C4-2B (cell line): ENCODE data around the gene KRT10.

ENCODE experiments used
- H3K27ac ChIP-seq: fragments of 450-650 bp; 2 replicates; pipeline ENCODE4 v1.5.1; 2017
- CTCF ChIP-seq: fragments of 450-650 bp; conservative IDR thresholded peaks from 2 replicates; pipeline ENCODE4 v1.5.1; 2017; ENCODE audit warnings: mild to moderate bottlenecking
- ZFX ChIP-seq: fragments of 450-650 bp; IDR thresholded peaks from 2 replicates; pipeline ENCODE4 v1.6.1; 2017

Gene KRT10

GRCh38 chr17:40844671-40845107 is 22.3 kb upstream of the KRT10 start:
- TF ChIP-seq ZFX, result no peak
- no peak for TF ChIP-seq CTCF
- no peak overlapping the region for H3K27ac ChIP-seq

GRCh38 chr17:40843242-40843641 is 20.8 kb upstream of the KRT10 start:
- no peak overlapping the region for H3K27ac ChIP-seq
- no peak for TF ChIP-seq ZFX
- TF ChIP-seq CTCF, result no peak

- TF ChIP-seq CTCF (no peak), ZFX (no peak)
- H3K27ac ChIP-seq, result no peak overlapping the region
These were observed 18.8 kb upstream of the KRT10 start for GRCh38 chr17:40841246-40841645.

GRCh38 chr17:40839194-40839593 is 16.8 kb upstream of the KRT10 start:
- no peak overlapping the region for H3K27ac ChIP-seq
- TF ChIP-seq ZFX (no peak), CTCF (no peak)

GRCh38 chr17:40836020-40836419 is 13.6 kb upstream of the KRT10 start:
- TF ChIP-seq CTCF, result no peak
- TF ChIP-seq ZFX, result no peak

GRCh38 chr17:40833882-40834281 is 11.5 kb upstream of the KRT10 start:
- H3K27ac ChIP-seq, result no peak overlapping the region
- TF ChIP-seq ZFX (no peak), CTCF (no peak)

More at GRCh38 chr17:40836020-40836419, 13.6 kb upstream of the KRT10 start:
- no peak overlapping the region for H3K27ac ChIP-seq

GRCh38 chr17:40832840-40833239 is 10.4 kb upstream of the KRT10 start:
- H3K27ac ChIP-seq, result no peak overlapping the region
- TF ChIP-seq ZFX (no peak), CTCF (no peak)
